Ramos (cell line): ENCODE measurements around the gene CYP1B1.
"Not testable (repeated sequence)": the region's sequence is repeated elsewhere in the genome, so short reads cannot be mapped to it uniquely, and the experiment has no call there.

Experiments used
- in situ Hi-C: fragments of 300-500 bp; cut with MboI; formaldehyde crosslinking; loops from one replicate; pipeline ENCODE4 v1.14.3; 2022; ENCODE audit warnings: low sequenced_read_pairs; ENCODE audit not compliant: unreplicated experiment

The CYP1B1 gene

GRCh38 chr2:38075507-38076151, at the start of gene CYP1B1:
Gene CYP1B1, minus strand, starts transcription at chr2:38076151. Its CDS starts 763 bp downstream, at chr2:38075388.
- in situ Hi-C loops, result no loop called here

GRCh38 chr2:38125007-38125406, 49.1 kb upstream of the CYP1B1 start:
- in situ Hi-C loops, result no loop called here

- in situ Hi-C loops, result no loop called here
These were observed 48.0 kb upstream of the CYP1B1 start for GRCh38 chr2:38123911-38124310.

GRCh38 chr2:38122344-38122743, 46.4 kb upstream of the CYP1B1 start:
- in situ Hi-C loops, result no loop called here

GRCh38 chr2:38121481-38121880, 45.5 kb upstream of the CYP1B1 start:
- in situ Hi-C loops, result no loop called here

- in situ Hi-C loops, result no loop called here
These were observed 44.9 kb upstream of the CYP1B1 start for GRCh38 chr2:38120829-38121228.

GRCh38 chr2:38120264-38120592, 44.3 kb upstream of the CYP1B1 start:
- in situ Hi-C loops, result no loop called here

GRCh38 chr2:38116762-38117161, 40.8 kb upstream of the CYP1B1 start:
- in situ Hi-C loops, result no loop called here

- in situ Hi-C loops, result no loop called here
These were observed 39.5 kb upstream of the CYP1B1 start for GRCh38 chr2:38115216-38116032.

- in situ Hi-C loops, result no loop called here
These were observed 38.2 kb upstream of the CYP1B1 start for GRCh38 chr2:38113981-38114708.

GRCh38 chr2:38113051-38113450, 37.1 kb upstream of the CYP1B1 start:
- in situ Hi-C loops, result no loop called here

GRCh38 chr2:38111350-38111749, 35.4 kb upstream of the CYP1B1 start:
- in situ Hi-C loops, result not testable (repeated sequence)

GRCh38 chr2:38109732-38110181, 33.8 kb upstream of the CYP1B1 start:
- in situ Hi-C loops, result no loop called here

- in situ Hi-C loops, result no loop called here
These were observed 33.2 kb upstream of the CYP1B1 start for GRCh38 chr2:38108907-38109731.

- in situ Hi-C loops, result no loop called here
These were observed 31.9 kb upstream of the CYP1B1 start for GRCh38 chr2:38107738-38108410.

GRCh38 chr2:38106405-38107094, 30.6 kb upstream of the CYP1B1 start:
- in situ Hi-C loops, result no loop called here

GRCh38 chr2:38105922-38106321, 30.0 kb upstream of the CYP1B1 start:
- in situ Hi-C loops, result no loop called here

- in situ Hi-C loops, result no loop called here
These were observed 28.6 kb upstream of the CYP1B1 start for GRCh38 chr2:38104598-38104997.

- in situ Hi-C loops, result no loop called here
These were observed 24.4 kb upstream of the CYP1B1 start for GRCh38 chr2:38100328-38100727.
